Esophagus muscularis mucosa (tissue), 4 donors: ENCODE measurements around the gene NOS1. TPM values are rescaled to one million over a fixed set of nuclear protein-coding genes. Genes with fewer than 3 reads are reported as not detected.

Source experiments
- DNase-seq: peaks from one replicate; pipeline ENCODE4 v3.0.0-alpha.2; 2017; ENCODE audit errors: extremely low spot score
- H3K27ac ChIP-seq, 4 donors: fragments of 200-600 bp; sonication (generic); replicated peaks in 1 of 4; 1 replicate in 3 of 4; 2 replicates in 1 of 4; pipeline ENCODE4 v1.5.1; 2016 to 2019; ENCODE audit warnings: mild to moderate bottlenecking in 1 of 4
- H3K27me3 ChIP-seq, 4 donors: fragments of 200-600 bp; sonication (generic); one replicate each; pipeline versions ENCODE4 v1.5.1 to v1.6.0; 2016 to 2019
- H3K36me3 ChIP-seq, 4 donors: fragments of 200-600 bp; sonication (generic); one replicate each; pipeline ENCODE4 v1.5.1; 2016 to 2019
- H3K4me1 ChIP-seq, 4 donors: fragments of 200-600 bp; sonication (generic); one replicate each; pipeline ENCODE4 v1.5.1; 2016 to 2019
- H3K4me3 ChIP-seq, 4 donors: fragments of 200-600 bp; sonication (generic); 1 replicate in 2 of 4; 2 replicates in 2 of 4; pipeline ENCODE4 v1.5.1; 2016 to 2019; ENCODE audit warnings: mild to moderate bottlenecking in 4 of 4, moderate library complexity in 1 of 4
- H3K9me3 ChIP-seq, 4 donors: fragments of 200-600 bp; sonication (generic); 1 replicate in 3 of 4; 2 replicates in 1 of 4; pipeline ENCODE4 v1.5.1; 2016 to 2019
- CTCF ChIP-seq, 3 experiments: fragments of 200-600 bp in 2 of 3; fragments of 450-650 bp in 1 of 3; sonication (generic) in 2 of 3; IDR thresholded peaks; one replicate each; pipeline ENCODE4 v1.5.1; 2017 to 2019; ENCODE audit warnings: antibody characterized with exemption in 3 of 3, mild to moderate bottlenecking in 2 of 3, moderate library complexity in 1 of 3
- EP300 ChIP-seq: sonication (generic); formaldehyde crosslinking; IDR thresholded peaks from one replicate; pipeline ENCODE4 v1.6.1; 2017; ENCODE audit warnings: antibody characterized with exemption
- POLR2A ChIP-seq: fragments of 450-650 bp; IDR thresholded peaks from one replicate; pipeline ENCODE4 v1.6.1; 2017; ENCODE audit warnings: antibody characterized with exemption, moderate library complexity, mild to moderate bottlenecking, low read depth
- POLR2AphosphoS5 ChIP-seq, 2 donors: sonication (generic); formaldehyde crosslinking; IDR thresholded peaks; one replicate each; pipeline ENCODE4 v1.6.1; 2017; ENCODE audit warnings: antibody characterized with exemption in 2 of 2
- WGBS: methylation state at CpG from one replicate; pipeline ENCODE4 v1.1.5; 2018; 5-methylcytosine and 5-hydroxymethylcytosine counted together
- intact Hi-C: fragments of 100-400 bp; cut with DNase I; formaldehyde crosslinking; loops from one replicate; pipeline ENCODE4 v1.15.1; 2023
- total RNA-seq, 4 donors: library from RNA; depleted of rRNA; stranded (reverse); fragments of >200 nt; gene quantifications; one replicate each; pipeline versions ENCODE4 v1.1.0 to v1.2.1, GENCODE V29; 2016

The NOS1 gene
- total RNA-seq, 4 donors from 2014 or later = 1.7 to 4.0 (median 3.1) TPM

- WGBS = 77% methylated on average over 12 of the region's 12 CpGs
- Histone ChIP-seq H3K9me3 (no peaks in the 10 kb centered on the region), H3K4me1 (peaks cover 0 to 12% (median 6%) of the 10 kb centered on the region in 4 donors), H3K4me3 (no peak overlapping the region), H3K36me3 (no peaks in the 10 kb centered on the region), H3K27me3 (peaks cover 0 to 99% (median 27%) of the 10 kb centered on the region in 4 donors), H3K27ac (no peak overlapping the region)
- intact Hi-C loops = no loop called here
- no peak for DNase-seq
- TF ChIP-seq POLR2A = no peak
- TF ChIP-seq EP300 = no peak
- no peak for TF ChIP-seq CTCF (IDR thresholded peaks at IDR 0.05)
- TF ChIP-seq POLR2AphosphoS5 (IDR thresholded peaks at IDR 0.05) = no peak
Observed at GRCh38 chr12:117362391-117362790, 965 bp upstream of the NOS1 start.

GRCh38 chr12:117361905-117362304 is 479 bp upstream of the NOS1 start:
- TF ChIP-seq POLR2AphosphoS5 (IDR thresholded peaks at IDR 0.05) (no peak), POLR2A (no peak), CTCF (IDR thresholded peaks at IDR 0.05) (no peak), EP300 (no peak)
- Histone ChIP-seq H3K36me3 (no peaks in the 10 kb centered on the region), H3K9me3 (no peaks in the 10 kb centered on the region), H3K4me3 (no peak overlapping the region), H3K27me3 (peaks cover 0 to 96% (median 27%) of the 10 kb centered on the region in 4 donors), H3K27ac (no peak overlapping the region), H3K4me1 (peaks cover 0 to 12% (median 6%) of the 10 kb centered on the region in 4 donors)
- intact Hi-C loops = no loop called here
- no peak for DNase-seq
- WGBS = 68% methylated on average over 4 of the region's 4 CpGs

GRCh38 chr12:117360551-117361346 is 677 bp downstream of the NOS1 start:
- Histone ChIP-seq H3K27ac (no peak overlapping the region), H3K4me1 (peaks cover 0 to 12% (median 6%) of the 10 kb centered on the region in 4 donors), H3K36me3 (no peaks in the 10 kb centered on the region), H3K27me3 (peaks cover 0 to 93% (median 27%) of the 10 kb centered on the region in 4 donors), H3K4me3 (peak overlapping the region in 2 of 4 donors; percentile 18 to 19), H3K9me3 (no peaks in the 10 kb centered on the region)
- intact Hi-C loops = no loop called here
- TF ChIP-seq EP300 (no peak), POLR2A (no peak), POLR2AphosphoS5 (IDR thresholded peaks at IDR 0.05) (no peak), CTCF (IDR thresholded peaks at IDR 0.05) (no peak)
- DNase-seq = no peak
- under 1% methylated on average over 58 of the region's 91 CpGs for WGBS

- intact Hi-C loops = no loop called here
- peaks cover 0 to 93% (median 27%) of the 10 kb centered on the region in 4 donors for H3K27me3 ChIP-seq
- H3K9me3 ChIP-seq = no peaks in the 10 kb centered on the region
- no peaks in the 10 kb centered on the region for H3K36me3 ChIP-seq
- no peak for TF ChIP-seq EP300
- no peak overlapping the region for H3K27ac ChIP-seq
- no peak for DNase-seq
- peak overlapping the region in 1 of 4 donors; percentile 19 for H3K4me3 ChIP-seq
- 0% methylated on average over 1 of the region's 23 CpGs for WGBS
- H3K4me1 ChIP-seq = peaks cover 0 to 12% (median 6%) of the 10 kb centered on the region in 4 donors
Observed at GRCh38 chr12:117360222-117360550, 1.2 kb downstream of the NOS1 start.

GRCh38 chr12:117359029-117359845 is 2.2 kb downstream of the NOS1 start:
- Histone ChIP-seq H3K36me3 (no peaks in the 10 kb centered on the region), H3K9me3 (no peaks in the 10 kb centered on the region), H3K4me1 (peaks cover 0 to 12% (median 6%) of the 10 kb centered on the region in 4 donors), H3K4me3 (no peak overlapping the region), H3K27ac (no peak overlapping the region), H3K27me3 (peaks cover 0 to 93% (median 26%) of the 10 kb centered on the region in 4 donors)
- intact Hi-C loops = no loop called here
- no peak for DNase-seq
- WGBS = 15% methylated on average over 32 of the region's 42 CpGs
- TF ChIP-seq POLR2AphosphoS5 (IDR thresholded peaks at IDR 0.05) = no peak
- no peak for TF ChIP-seq POLR2A
- no peak for TF ChIP-seq CTCF (IDR thresholded peaks at IDR 0.05)
- TF ChIP-seq EP300 = no peak
